Breast epithelium (tissue), 4 donors: ENCODE data around the gene KLHL20. TPM values are rescaled to one million over a fixed set of nuclear protein-coding genes. Genes with fewer than 3 reads are reported as not detected.
"Not testable (repeated sequence)": the region's sequence is repeated elsewhere in the genome, so short reads cannot be mapped to it uniquely, and the experiment has no call there.

ENCODE experiments used
- DNase-seq, 2 donors: peaks; one replicate each; pipeline ENCODE4 v3.0.0-alpha.2; 2019; ENCODE audit warnings: low spot score in 2 of 2
- H3K27ac ChIP-seq, 2 donors: fragments of 200-600 bp; sonication (generic) in 1 of 2; one replicate each; pipeline ENCODE4 v1.5.1; 2016 to 2019; ENCODE audit warnings: mild to moderate bottlenecking in 1 of 2
- H3K27me3 ChIP-seq, 2 donors: fragments of 200-600 bp; sonication (generic) in 1 of 2; one replicate each; pipeline versions ENCODE4 v1.5.1 to v1.6.0; 2017 to 2019; ENCODE audit warnings: control low read depth in 1 of 2, mild to moderate bottlenecking in 1 of 2
- H3K36me3 ChIP-seq: fragments of 200-600 bp; one replicate; pipeline ENCODE4 v1.5.1; 2019
- H3K4me1 ChIP-seq, 2 donors: fragments of 200-600 bp; sonication (generic); one replicate each; pipeline ENCODE4 v1.5.1; 2016 to 2019; ENCODE audit warnings: control low read depth in 1 of 2
- H3K4me3 ChIP-seq, 3 donors: fragments of 200-600 bp; sonication (generic); 1 replicate in 2 of 3; 2 replicates in 1 of 3; pipeline ENCODE4 v1.5.1; 2016 to 2019; ENCODE audit warnings: mild to moderate bottlenecking in 3 of 3, moderate library complexity in 2 of 3
- H3K9me3 ChIP-seq, 2 donors: fragments of 200-600 bp; sonication (generic) in 1 of 2; one replicate each; pipeline ENCODE4 v1.5.1; 2016 to 2019; ENCODE audit warnings: control low read depth in 1 of 2
- POLR2A ChIP-seq: fragments of 450-650 bp; IDR thresholded peaks from one replicate; pipeline ENCODE4 v1.6.1; 2016; ENCODE audit warnings: antibody characterized with exemption, mild to moderate bottlenecking, moderate library complexity
- POLR2AphosphoS5 ChIP-seq, 3 donors: sonication (generic); formaldehyde crosslinking; IDR thresholded peaks; one replicate each; pipeline ENCODE4 v1.6.1; 2017; ENCODE audit warnings: antibody characterized with exemption in 3 of 3
- intact Hi-C: fragments of 100-400 bp; cut with DNase I; formaldehyde crosslinking; loops from one replicate; pipeline ENCODE4 v1.15.1; 2023; ENCODE audit warnings: low total_unique reads
- total RNA-seq, 3 donors: library from RNA; depleted of rRNA; stranded (reverse); fragments of >200 nt; gene quantifications; one replicate each; pipeline ENCODE4 v1.1.0, GENCODE V29; 2016
- TF ChIP-seq, protein P1 (sequence below), 3 donors: fragments of 450-650 bp; IDR thresholded peaks; one replicate each; pipeline ENCODE4 v1.5.1; 2016 to 2017; ENCODE audit warnings: antibody characterized with exemption in 3 of 3, mild to moderate bottlenecking in 3 of 3, moderate library complexity in 3 of 3

Gene KLHL20
- total RNA-seq, 3 donors from 2014 or later: 29.8 to 45.0 (median 41.4) TPM

DNA sequence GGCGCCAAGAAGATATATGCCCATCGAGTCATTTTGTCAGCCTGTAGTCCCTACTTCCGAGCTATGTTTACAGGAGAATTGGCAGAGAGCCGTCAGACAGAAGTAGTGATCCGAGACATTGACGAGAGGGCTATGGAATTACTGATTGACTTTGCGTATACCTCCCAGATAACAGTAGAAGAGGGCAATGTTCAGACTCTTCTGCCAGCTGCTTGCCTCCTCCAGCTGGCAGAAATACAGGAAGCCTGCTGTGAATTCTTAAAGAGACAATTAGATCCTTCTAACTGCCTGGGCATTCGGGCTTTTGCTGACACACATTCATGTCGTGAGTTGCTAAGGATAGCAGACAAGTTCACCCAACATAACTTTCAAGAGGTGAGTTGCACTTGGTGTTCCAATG lies 19.1 kb downstream of the KLHL20 start:
- no peaks in the 10 kb centered on the region for H3K27me3 ChIP-seq
- no peak for DNase-seq
- no peak overlapping the region for H3K27ac ChIP-seq
- H3K4me1 ChIP-seq: no peaks in the 10 kb centered on the region
- H3K9me3 ChIP-seq: peaks cover 0 to 13% of the 10 kb centered on the region in 2 donors
- intact Hi-C loops: no loop called here
- H3K36me3 ChIP-seq: no peaks in the 10 kb centered on the region
- no peak overlapping the region for H3K4me3 ChIP-seq
- TF ChIP-seq POLR2A: no peak
- no peak for TF ChIP-seq POLR2AphosphoS5 (IDR thresholded peaks at IDR 0.05)
- TF ChIP-seq, protein P1, sequence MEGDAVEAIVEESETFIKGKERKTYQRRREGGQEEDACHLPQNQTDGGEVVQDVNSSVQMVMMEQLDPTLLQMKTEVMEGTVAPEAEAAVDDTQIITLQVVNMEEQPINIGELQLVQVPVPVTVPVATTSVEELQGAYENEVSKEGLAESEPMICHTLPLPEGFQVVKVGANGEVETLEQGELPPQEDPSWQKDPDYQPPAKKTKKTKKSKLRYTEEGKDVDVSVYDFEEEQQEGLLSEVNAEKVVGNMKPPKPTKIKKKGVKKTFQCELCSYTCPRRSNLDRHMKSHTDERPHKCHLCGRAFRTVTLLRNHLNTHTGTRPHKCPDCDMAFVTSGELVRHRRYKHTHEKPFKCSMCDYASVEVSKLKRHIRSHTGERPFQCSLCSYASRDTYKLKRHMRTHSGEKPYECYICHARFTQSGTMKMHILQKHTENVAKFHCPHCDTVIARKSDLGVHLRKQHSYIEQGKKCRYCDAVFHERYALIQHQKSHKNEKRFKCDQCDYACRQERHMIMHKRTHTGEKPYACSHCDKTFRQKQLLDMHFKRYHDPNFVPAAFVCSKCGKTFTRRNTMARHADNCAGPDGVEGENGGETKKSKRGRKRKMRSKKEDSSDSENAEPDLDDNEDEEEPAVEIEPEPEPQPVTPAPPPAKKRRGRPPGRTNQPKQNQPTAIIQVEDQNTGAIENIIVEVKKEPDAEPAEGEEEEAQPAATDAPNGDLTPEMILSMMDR (IDR thresholded peaks at IDR 0.05): no peak

DNA sequence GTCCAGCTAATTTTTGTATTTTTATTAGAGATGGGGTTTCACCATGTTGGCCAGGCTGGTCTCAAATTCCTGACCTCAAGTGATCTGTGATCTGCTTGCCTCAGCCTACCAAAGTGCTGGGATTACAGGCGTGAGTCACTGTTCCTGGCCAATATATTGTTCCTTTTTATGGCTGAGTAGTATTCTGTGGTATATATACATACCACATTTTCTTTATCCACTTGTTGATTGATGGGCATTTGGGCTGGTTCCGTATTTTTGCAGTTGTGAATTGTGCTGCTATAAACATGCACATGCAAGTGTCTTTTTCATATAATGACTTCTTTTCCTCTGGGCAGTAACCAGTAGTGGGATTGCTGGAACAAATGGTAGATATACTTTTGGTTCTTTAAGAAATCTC lies 21.3 kb downstream of the KLHL20 start:
- H3K27ac ChIP-seq, DNase-seq, H3K4me3 ChIP-seq, H3K36me3 ChIP-seq, intact Hi-C loops, H3K27me3 ChIP-seq, H3K4me1 ChIP-seq: not testable (repeated sequence)
- H3K9me3 ChIP-seq: peaks cover 0 to 13% of the 10 kb centered on the region in 2 donors

DNA sequence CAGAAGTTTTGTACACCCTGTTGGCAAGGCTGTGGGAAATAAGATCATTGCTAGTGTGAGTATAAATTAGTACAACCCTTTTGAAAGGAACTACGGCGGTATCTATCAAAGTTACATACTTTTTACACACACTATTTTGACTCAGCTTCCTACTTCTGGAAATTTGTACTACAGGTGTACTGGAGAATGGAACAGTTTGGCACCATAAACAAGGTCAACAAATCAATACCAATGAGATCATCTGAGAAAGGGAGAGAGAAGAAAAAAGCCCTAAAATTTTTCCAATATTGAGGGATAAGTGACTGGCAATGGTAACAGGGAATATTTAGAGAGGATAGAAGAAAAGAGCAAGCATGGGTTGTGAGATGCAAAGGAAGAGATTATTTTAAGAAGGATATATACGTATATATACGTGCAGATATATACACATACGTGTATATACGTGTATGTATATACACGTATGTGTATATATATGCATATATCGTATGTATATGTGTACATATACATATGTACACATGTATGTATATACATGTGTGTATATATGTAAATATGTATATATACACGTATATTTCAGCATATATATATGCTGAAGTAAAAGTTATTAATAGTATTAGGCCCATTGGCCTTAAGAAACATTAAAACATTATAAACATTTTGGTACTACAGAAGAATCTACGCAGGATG lies 27.6 kb downstream of the KLHL20 start:
- no peaks in the 10 kb centered on the region for H3K27me3 ChIP-seq
- intact Hi-C loops: no loop called here
- TF ChIP-seq, protein P1 (IDR thresholded peaks at IDR 0.05): no peak
- no peak for TF ChIP-seq POLR2A
- no peak for TF ChIP-seq POLR2AphosphoS5 (IDR thresholded peaks at IDR 0.05)
- H3K4me3 ChIP-seq: no peak overlapping the region
- DNase-seq: no peak
- no peak overlapping the region for H3K27ac ChIP-seq
- no peaks in the 10 kb centered on the region for H3K36me3 ChIP-seq
- H3K9me3 ChIP-seq: peaks cover 0 to 2% of the 10 kb centered on the region in 2 donors
- H3K4me1 ChIP-seq: no peaks in the 10 kb centered on the region

DNA sequence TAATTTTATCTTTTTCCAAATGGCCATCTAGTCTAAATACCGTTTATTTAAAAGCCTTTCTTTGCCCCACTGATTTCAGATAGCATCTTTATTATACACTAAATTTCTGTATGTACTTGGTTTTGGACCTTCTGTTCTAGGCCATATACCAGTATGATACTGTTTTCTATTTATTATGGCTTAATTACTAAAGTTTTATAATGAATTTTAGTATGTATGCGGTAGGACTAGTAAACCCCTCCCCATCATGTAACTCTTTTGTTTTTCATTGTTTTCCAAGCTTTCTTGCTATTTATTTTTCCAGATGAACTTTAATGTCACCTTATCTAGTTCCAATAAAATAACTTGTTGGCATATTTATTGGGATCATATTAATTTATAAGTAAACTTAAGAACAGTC lies 29.9 kb downstream of the KLHL20 start:
- TF ChIP-seq, protein P1 (IDR thresholded peaks at IDR 0.05): no peak
- TF ChIP-seq POLR2AphosphoS5 (IDR thresholded peaks at IDR 0.05) (no peak), POLR2A (no peak)

DNA sequence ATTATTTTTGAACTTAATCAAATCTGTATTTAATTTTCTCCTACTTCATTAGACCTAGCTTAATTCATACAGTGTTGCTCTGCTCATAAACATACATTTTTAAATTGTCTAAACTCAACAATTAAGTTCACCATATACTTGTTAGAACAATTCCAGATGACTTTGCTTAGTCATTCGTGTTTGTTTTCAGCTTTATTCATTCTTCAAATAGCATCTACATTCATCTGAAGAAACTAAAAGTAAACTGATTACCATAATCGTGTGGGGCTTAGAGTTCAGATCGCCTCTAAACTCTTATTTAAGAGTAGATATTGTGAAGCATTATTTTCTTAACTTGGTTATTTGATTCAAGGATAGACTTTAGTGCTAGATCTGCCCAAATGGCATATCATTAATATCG lies 34.4 kb downstream of the KLHL20 start:
- Histone ChIP-seq H3K36me3 (peaks cover 7% of the 10 kb centered on the region), H3K27ac (no peak overlapping the region), H3K9me3 (no peaks in the 10 kb centered on the region), H3K4me1 (no peaks in the 10 kb centered on the region), H3K4me3 (no peak overlapping the region), H3K27me3 (no peaks in the 10 kb centered on the region)
- intact Hi-C loops: no loop called here
- no peak for DNase-seq
- no peak for TF ChIP-seq POLR2AphosphoS5 (IDR thresholded peaks at IDR 0.05)
- TF ChIP-seq POLR2A: no peak

More for the DNA sequence above, 29.9 kb downstream of the KLHL20 start:
- Histone ChIP-seq H3K4me1 (no peaks in the 10 kb centered on the region), H3K4me3 (no peak overlapping the region), H3K9me3 (no peaks in the 10 kb centered on the region), H3K27me3 (no peaks in the 10 kb centered on the region), H3K27ac (no peak overlapping the region), H3K36me3 (no peaks in the 10 kb centered on the region)
- no peak for DNase-seq
- intact Hi-C loops: no loop called here

DNA sequence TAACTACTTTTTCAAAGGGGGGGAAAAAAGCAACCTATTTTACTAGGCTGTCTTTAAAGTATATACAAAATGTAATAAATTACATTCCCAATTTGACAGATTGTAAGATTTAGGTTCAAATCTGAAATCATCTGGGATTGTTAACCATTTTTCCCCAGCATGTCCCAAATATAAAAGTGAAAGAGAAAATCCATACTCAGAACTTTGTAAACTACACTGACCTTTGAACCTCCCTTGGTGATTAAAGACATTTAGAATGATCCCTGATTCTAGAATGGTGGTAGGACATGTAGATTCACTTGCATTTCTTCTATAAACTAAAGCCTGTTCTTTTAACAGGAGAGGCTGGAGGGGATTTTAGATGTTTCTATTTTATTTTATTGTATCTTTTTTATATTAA lies 39.0 kb downstream of the KLHL20 start:
- TF ChIP-seq POLR2A (no peak), POLR2AphosphoS5 (IDR thresholded peaks at IDR 0.05) (no peak)
- TF ChIP-seq, protein P1 (IDR thresholded peaks at IDR 0.05): no peak
- Histone ChIP-seq H3K27ac (no peak overlapping the region), H3K4me1 (no peaks in the 10 kb centered on the region), H3K27me3 (no peaks in the 10 kb centered on the region), H3K9me3 (no peaks in the 10 kb centered on the region), H3K36me3 (peaks cover 24% of the 10 kb centered on the region), H3K4me3 (no peak overlapping the region)
- DNase-seq: no peak
- intact Hi-C loops: no loop called here
